Sigmoid colon (tissue), 7 donors: ENCODE data around the gene PREX1. TPM values are rescaled to one million over a fixed set of nuclear protein-coding genes. Genes with fewer than 3 reads are reported as not detected.

Experiments
- DNase-seq: peaks from one replicate; pipeline ENCODE4 v3.0.0-alpha.2; 2019
- H3K27ac ChIP-seq, 4 donors: fragments of 200-600 bp; sonication (generic); one replicate each; pipeline ENCODE4 v1.5.1; 2016 to 2019; ENCODE audit warnings: mild to moderate bottlenecking in 1 of 4
- H3K27me3 ChIP-seq, 3 donors: fragments of 200-600 bp; sonication (generic); one replicate each; pipeline ENCODE4 v1.5.1; 2019; ENCODE audit warnings: mild to moderate bottlenecking in 1 of 3
- H3K36me3 ChIP-seq, 4 donors: fragments of 200-600 bp; sonication (generic); one replicate each; pipeline ENCODE4 v1.5.1; 2016 to 2019
- H3K4me1 ChIP-seq, 4 donors: fragments of 200-600 bp; sonication (generic); one replicate each; pipeline ENCODE4 v1.5.1; 2017 to 2019
- H3K4me3 ChIP-seq, 4 donors: fragments of 200-600 bp; sonication (generic); one replicate each; pipeline ENCODE4 v1.5.1; 2017 to 2019; ENCODE audit warnings: mild to moderate bottlenecking in 2 of 4, moderate library complexity in 1 of 4
- H3K9me3 ChIP-seq, 4 donors: fragments of 200-600 bp in 3 of 4; sonication (generic) in 3 of 4; one replicate each; pipeline versions ENCODE4 v1.5.1 to v1.6.1; 2013 to 2019
- CTCF ChIP-seq, 4 experiments: fragments of 450-650 bp in 3 of 4; fragments of 200-600 bp in 1 of 4; IDR thresholded peaks; one replicate each; pipeline ENCODE4 v1.5.1; 2016 to 2019; ENCODE audit warnings: antibody characterized with exemption in 4 of 4, mild to moderate bottlenecking in 3 of 4, moderate library complexity in 2 of 4
- EP300 ChIP-seq, 4 donors: sonication (generic); formaldehyde crosslinking; IDR thresholded peaks; one replicate each; pipeline ENCODE4 v1.6.1; 2017; ENCODE audit warnings: antibody characterized with exemption in 4 of 4
- POLR2A ChIP-seq, 2 donors: fragments of 450-650 bp; IDR thresholded peaks; one replicate each; pipeline ENCODE4 v1.6.1; 2016; ENCODE audit warnings: antibody characterized with exemption in 2 of 2, mild to moderate bottlenecking in 2 of 2, moderate library complexity in 2 of 2
- POLR2AphosphoS5 ChIP-seq, 4 donors: sonication (generic); formaldehyde crosslinking; IDR thresholded peaks; one replicate each; pipeline ENCODE4 v1.6.1; 2017; ENCODE audit warnings: antibody characterized with exemption in 4 of 4
- WGBS, 2 donors: extraction: QIAGEN DNeasy Blood & Tissue Kit; methylation state at CpG; one replicate each; pipeline ENCODE4 v1.1.7; 2013; 5-methylcytosine and 5-hydroxymethylcytosine counted together
- intact Hi-C: fragments of 100-400 bp; cut with DNase I; formaldehyde crosslinking; loops from one replicate; pipeline ENCODE4 v1.15.1; 2023
- polyA plus RNA-seq, 3 donors: library from polyadenylated mRNA; stranded (reverse); fragments of 200-250 nt; gene quantifications; one replicate each; pipeline ENCODE4 v1.2.3, GENCODE V29; 2013
- total RNA-seq, 4 donors: library from RNA; depleted of rRNA; stranded (reverse); fragments of >200 nt; gene quantifications; one replicate each; pipeline ENCODE4 v1.1.0, GENCODE V29; 2016
- donor health status: healthy with polysubstance abuse.
- donor health status: Bipolar disorder and iron deficiency.
- donor health status: healthy.

PREX1 gene
- total and polyA plus RNA-seq, 7 donors = 5.4 to 22.9 (median 15.5) TPM

DNA sequence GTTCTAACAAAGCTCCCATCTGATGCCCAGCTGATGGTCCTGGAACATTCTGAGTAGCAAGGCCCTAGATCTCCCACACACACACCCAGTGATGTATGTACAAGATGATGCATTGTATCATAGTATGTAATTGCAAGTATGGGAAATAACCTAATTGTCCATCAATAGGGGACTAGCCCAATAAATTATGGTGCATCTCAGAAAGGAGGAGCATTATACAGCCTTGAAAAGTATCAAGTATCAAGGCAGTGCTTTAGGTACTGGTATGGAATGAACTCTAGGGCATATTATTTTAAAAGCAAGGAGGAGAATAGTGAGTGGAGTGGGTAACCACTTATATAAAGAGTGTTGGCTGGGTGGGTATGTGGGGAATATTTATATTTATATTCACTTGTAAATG is 24.8 kb upstream of the PREX1 start:
- no peak for DNase-seq
- Histone ChIP-seq H3K4me3 (no peak overlapping the region), H3K36me3 (no peaks in the 10 kb centered on the region), H3K27me3 (no peaks in the 10 kb centered on the region), H3K27ac (no peak overlapping the region), H3K4me1 (no peaks in the 10 kb centered on the region), H3K9me3 (no peaks in the 10 kb centered on the region)
- intact Hi-C loops = no loop called here
- no peak for TF ChIP-seq CTCF (IDR thresholded peaks at IDR 0.05)
- no peak for TF ChIP-seq EP300 (IDR thresholded peaks at IDR 0.05)
- no peak for TF ChIP-seq POLR2A (IDR thresholded peaks at IDR 0.05)
- TF ChIP-seq POLR2AphosphoS5 (IDR thresholded peaks at IDR 0.05) = no peak

GRCh38 chr20:48851579-48851978 is 23.8 kb upstream of the PREX1 start:
- 81 to 84% methylated on average over 6 of the region's 6 CpGs for WGBS, 2 donors
- intact Hi-C loops = no loop called here
- no peak for TF ChIP-seq EP300 (IDR thresholded peaks at IDR 0.05)
- TF ChIP-seq POLR2AphosphoS5 (IDR thresholded peaks at IDR 0.05) = no peak
- no peak for TF ChIP-seq POLR2A (IDR thresholded peaks at IDR 0.05)
- TF ChIP-seq CTCF (IDR thresholded peaks at IDR 0.05) = no peak
- H3K4me3 ChIP-seq = no peak overlapping the region
- no peaks in the 10 kb centered on the region for H3K27me3 ChIP-seq
- H3K4me1 ChIP-seq = no peaks in the 10 kb centered on the region
- no peaks in the 10 kb centered on the region for H3K9me3 ChIP-seq
- H3K36me3 ChIP-seq = no peaks in the 10 kb centered on the region
- H3K27ac ChIP-seq = no peak overlapping the region
- DNase-seq = no peak

DNA sequence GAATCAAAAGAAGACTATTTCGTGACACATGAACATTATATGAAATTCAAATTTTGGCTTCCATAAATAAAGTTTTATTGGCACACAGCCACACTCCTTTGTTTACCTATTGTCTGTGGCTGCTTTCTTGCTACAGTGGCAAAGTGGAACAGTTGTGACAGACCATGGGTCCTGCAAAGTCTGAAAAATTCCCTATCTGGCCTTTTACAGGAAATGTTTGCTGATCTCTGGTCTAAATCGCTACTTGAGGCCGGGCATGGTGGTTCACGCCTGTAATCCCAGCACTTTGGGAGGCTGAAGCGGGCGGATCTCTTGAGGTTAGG is 23.1 kb upstream of the PREX1 start:
- H3K27ac ChIP-seq = no peak overlapping the region
- H3K9me3 ChIP-seq = no peaks in the 10 kb centered on the region
- no peaks in the 10 kb centered on the region for H3K4me1 ChIP-seq
- no peaks in the 10 kb centered on the region for H3K27me3 ChIP-seq
- intact Hi-C loops = no loop called here
- no peak for TF ChIP-seq POLR2AphosphoS5 (IDR thresholded peaks at IDR 0.05)
- no peak for TF ChIP-seq POLR2A (IDR thresholded peaks at IDR 0.05)
- no peak for TF ChIP-seq EP300 (IDR thresholded peaks at IDR 0.05)
- no peak for TF ChIP-seq CTCF (IDR thresholded peaks at IDR 0.05)
- WGBS, 2 donors = 78 to 87% methylated on average over 6 of the region's 6 CpGs
- no peaks in the 10 kb centered on the region for H3K36me3 ChIP-seq
- no peak for DNase-seq
- no peak overlapping the region for H3K4me3 ChIP-seq

GRCh38 chr20:48850257-48850976 is 22.6 kb upstream of the PREX1 start:
- intact Hi-C loops = no loop called here
- no peaks in the 10 kb centered on the region for H3K9me3 ChIP-seq
- DNase-seq = no peak

More at GRCh38 chr20:48850257-48850976, 22.6 kb upstream of the PREX1 start:
- H3K27ac ChIP-seq = no peak overlapping the region
- 56 to 77% methylated on average over 11 of the region's 11 CpGs for WGBS, 2 donors
- no peaks in the 10 kb centered on the region for H3K27me3 ChIP-seq
- TF ChIP-seq CTCF (IDR thresholded peaks at IDR 0.05) (no peak), POLR2AphosphoS5 (IDR thresholded peaks at IDR 0.05) (no peak), EP300 (IDR thresholded peaks at IDR 0.05) (no peak), POLR2A (IDR thresholded peaks at IDR 0.05) (no peak)
- no peaks in the 10 kb centered on the region for H3K36me3 ChIP-seq
- H3K4me1 ChIP-seq = no peaks in the 10 kb centered on the region
- no peak overlapping the region for H3K4me3 ChIP-seq
